SU-DHL-6 (cell line): ENCODE measurements around the gene CENPB.

ENCODE experiments used
- H2AFZ ChIP-seq: fragments of 200-600 bp; sonication (generic); 2 replicates; pipeline ENCODE4 v1.6.1; 2014; ENCODE audit warnings: low read depth, mild to moderate bottlenecking, moderate library complexity, mixed read lengths, antibody characterized with exemption, low read length; ENCODE audit not compliant: severe bottlenecking
- H3F3A ChIP-seq: fragments of 200-600 bp; shearing (Covaris generic); 2 replicates; pipeline ENCODE4 v1.6.0; 2016; ENCODE audit warnings: antibody characterized with exemption, mild to moderate bottlenecking; ENCODE audit not compliant: insufficient read depth
- H3K27ac ChIP-seq: fragments of 200-600 bp; sonication (generic); 2 replicates; pipeline ENCODE4 v1.5.1; 2016; ENCODE audit warnings: low read depth, mild to moderate bottlenecking, low read length, moderate library complexity, mixed read lengths
- H3K27me3 ChIP-seq: fragments of 200-600 bp; sonication (generic), shearing (Covaris generic); 2 replicates; pipeline ENCODE4 v1.6.0; 2014; ENCODE audit warnings: mild to moderate bottlenecking, low read length
- H3K36me3 ChIP-seq: fragments of 200-600 bp; sonication (generic); 2 replicates; pipeline ENCODE4 v1.6.1; 2014; ENCODE audit warnings: mild to moderate bottlenecking, low read length, mixed read lengths
- H3K4me2 ChIP-seq: fragments of 300-600, 200-600 bp; shearing (Covaris generic), sonication (generic); 2 replicates; pipeline ENCODE4 v1.6.0; 2014; ENCODE audit warnings: low read length, low read depth, mild to moderate bottlenecking; ENCODE audit not compliant: poor library complexity, severe bottlenecking
- H3K4me3 ChIP-seq: fragments of 200-600 bp; sonication (generic); 2 replicates; pipeline ENCODE4 v1.5.1; 2014; ENCODE audit warnings: antibody characterized with exemption, low read length, mild to moderate bottlenecking, mixed read lengths; ENCODE audit not compliant: insufficient read depth, poor library complexity, severe bottlenecking
- H3K79me2 ChIP-seq: fragments of 200-600 bp; sonication (generic); 2 replicates; pipeline ENCODE4 v1.6.1; 2014; ENCODE audit warnings: mild to moderate bottlenecking, low read length, moderate library complexity; ENCODE audit not compliant: insufficient read depth
- H3K9ac ChIP-seq: fragments of 200-600 bp; sonication (generic); 2 replicates; pipeline ENCODE4 v1.7.0; 2014; ENCODE audit warnings: mild to moderate bottlenecking, low read length
- H3K9me2 ChIP-seq: fragments of 200-600 bp; sonication (generic); replicated peaks from 2 replicates; pipeline ENCODE4 v1.6.1; 2014; ENCODE audit warnings: low read length; ENCODE audit not compliant: insufficient read depth
- H3K9me3 ChIP-seq: fragments of 200-600 bp; sonication (generic); 2 replicates; pipeline ENCODE4 v1.6.1; 2014; ENCODE audit warnings: low read length, mixed read lengths; ENCODE audit not compliant: insufficient read depth
- H4K20me1 ChIP-seq: fragments of 200-600 bp; sonication (generic); 2 replicates; pipeline ENCODE4 v1.6.1; 2014; ENCODE audit warnings: low read depth, mild to moderate bottlenecking, antibody characterized with exemption, low read length, moderate library complexity, mixed read lengths
- CTCF ChIP-seq: fragments of 200-600 bp; sonication (generic); IDR thresholded peaks from one replicate; pipeline ENCODE4 v1.5.1; 2017; ENCODE audit warnings: antibody characterized with exemption, mild to moderate bottlenecking, low read length, moderate library complexity; ENCODE audit not compliant: insufficient read depth, poor library complexity, severe bottlenecking
- EZH2phosphoT487 ChIP-seq: fragments of 200-600 bp; sonication (generic), shearing (Covaris generic); conservative IDR thresholded peaks from 2 replicates; pipeline ENCODE4 v1.6.1; 2018; ENCODE audit warnings: mild to moderate bottlenecking, antibody characterized with exemption, low read length, moderate library complexity, mixed read lengths

CENPB gene

GRCh38 chr20:3803289-3803688 lies 16.7 kb upstream of the CENPB start:
- Histone ChIP-seq H2AFZ (no peak overlapping the region), H3F3A (peaks cover 7% of the 10 kb centered on the region; the same call in 1 of the 2 replicates), H3K79me2 (no peaks in the 10 kb centered on the region; the same call in 1 of the 2 replicates), H3K9ac (no peak overlapping the region), H3K27ac (no peak overlapping the region), H3K27me3 (no peaks in the 10 kb centered on the region), H3K4me2 (no peak overlapping the region), H3K9me3 (no peaks in the 10 kb centered on the region), H3K9me2 (no peaks in the 10 kb centered on the region), H3K4me3 (no peak overlapping the region), H4K20me1 (no peaks in the 10 kb centered on the region), H3K36me3 (no peaks in the 10 kb centered on the region)
- no peak for TF ChIP-seq EZH2phosphoT487
- no peak for TF ChIP-seq CTCF

- Histone ChIP-seq H3K4me2 (no peak overlapping the region), H3K9ac (no peak overlapping the region), H3F3A (peaks cover 7% of the 10 kb centered on the region; the same call in 1 of the 2 replicates), H3K9me3 (no peaks in the 10 kb centered on the region), H3K27ac (no peak overlapping the region), H2AFZ (no peak overlapping the region), H3K27me3 (no peaks in the 10 kb centered on the region), H3K9me2 (no peaks in the 10 kb centered on the region), H3K79me2 (no peaks in the 10 kb centered on the region; the same call in 1 of the 2 replicates), H3K4me3 (no peak overlapping the region), H3K36me3 (no peaks in the 10 kb centered on the region), H4K20me1 (no peaks in the 10 kb centered on the region)
- TF ChIP-seq EZH2phosphoT487: no peak
- TF ChIP-seq CTCF: no peak
Measured at GRCh38 chr20:3802524-3803239, 16.1 kb upstream of the CENPB start.

- H4K20me1 ChIP-seq: no peaks in the 10 kb centered on the region
- H3F3A ChIP-seq: peaks cover 2% of the 10 kb centered on the region; the same call in 1 of the 2 replicates
- no peak overlapping the region for H3K9ac ChIP-seq
- H3K4me3 ChIP-seq: no peak overlapping the region
- no peak overlapping the region for H3K27ac ChIP-seq
- H3K4me2 ChIP-seq: no peak overlapping the region
- peaks cover 7% of the 10 kb centered on the region for H3K79me2 ChIP-seq
- TF ChIP-seq CTCF (no peak), EZH2phosphoT487 (no peak)
- no peaks in the 10 kb centered on the region for H3K9me2 ChIP-seq
- no peaks in the 10 kb centered on the region for H3K27me3 ChIP-seq
- no peaks in the 10 kb centered on the region for H3K36me3 ChIP-seq
- no peaks in the 10 kb centered on the region for H3K9me3 ChIP-seq
- no peak overlapping the region for H2AFZ ChIP-seq
Measured at GRCh38 chr20:3801846-3802245, 15.3 kb upstream of the CENPB start.
